Progenitor cell of endocrine pancreas (in vitro differentiated cells): ENCODE results near the gene CDO1. TPM values are rescaled to one million over a fixed set of nuclear protein-coding genes. Genes with fewer than 3 reads are reported as not detected.
A peak's percentile ranks its signal among the peaks of the same experiment; 100 is the strongest.

Experiments used
- DNase-seq: peaks from one replicate; pipeline ENCODE4 v3.0.0; 2021; ENCODE audit warnings: low spot score; ENCODE audit not compliant: unreplicated experiment
- H3K27ac Mint-ChIP-seq: 2 replicates; pipeline ENCODE4 v1.8.0; 2021; ENCODE audit warnings: mild to moderate bottlenecking, moderate library complexity, mixed read lengths
- H3K27me3 Mint-ChIP-seq: 2 replicates; pipeline ENCODE4 v1.8.0; 2021; ENCODE audit warnings: mixed read lengths
- H3K36me3 Mint-ChIP-seq: 2 replicates; pipeline ENCODE4 v1.8.0; 2022; ENCODE audit warnings: mixed read lengths; ENCODE audit not compliant: insufficient read depth
- H3K4me1 Mint-ChIP-seq: 2 replicates; pipeline ENCODE4 v1.8.0; 2021; ENCODE audit warnings: low read depth, mixed read lengths
- H3K4me3 Mint-ChIP-seq: 2 replicates; pipeline ENCODE4 v1.8.0; 2021; ENCODE audit warnings: low read depth, mild to moderate bottlenecking, moderate library complexity, mixed read lengths
- H3K9me3 Mint-ChIP-seq: 2 replicates; pipeline ENCODE4 v1.8.0; 2021; ENCODE audit warnings: low read depth, mixed read lengths
- long read RNA-seq: library from polyadenylated mRNA; unstranded; transcript quantifications from one replicate; pipeline ENCODE4 v2.0.0, GENCODE V29; 2020
- total RNA-seq: library from RNA; stranded (reverse); gene quantifications from 2 replicates; pipeline ENCODE4 v1.2.1, GENCODE V29; 2021
- TF ChIP-seq, protein P1 (sequence below): fragments of 200-600 bp; sonication (generic); IDR thresholded peaks from one replicate; pipeline ENCODE4 v1.5.0; 2021; ENCODE audit warnings: antibody characterized with exemption, mild to moderate bottlenecking; ENCODE audit not compliant: unreplicated experiment

The CDO1 gene
- total RNA-seq = 24.6 and 25.1 TPM in 2 replicates
- long read RNA-seq, transcript CDO1-201 (5 exons, 1,860 nt) = major isoform, 97 of 106 reads
- long read RNA-seq, partial matches to known transcripts = 0 of 106 reads
- long read RNA-seq, other reads (novel, unspliced or antisense) = 9 of 106 reads

DNA sequence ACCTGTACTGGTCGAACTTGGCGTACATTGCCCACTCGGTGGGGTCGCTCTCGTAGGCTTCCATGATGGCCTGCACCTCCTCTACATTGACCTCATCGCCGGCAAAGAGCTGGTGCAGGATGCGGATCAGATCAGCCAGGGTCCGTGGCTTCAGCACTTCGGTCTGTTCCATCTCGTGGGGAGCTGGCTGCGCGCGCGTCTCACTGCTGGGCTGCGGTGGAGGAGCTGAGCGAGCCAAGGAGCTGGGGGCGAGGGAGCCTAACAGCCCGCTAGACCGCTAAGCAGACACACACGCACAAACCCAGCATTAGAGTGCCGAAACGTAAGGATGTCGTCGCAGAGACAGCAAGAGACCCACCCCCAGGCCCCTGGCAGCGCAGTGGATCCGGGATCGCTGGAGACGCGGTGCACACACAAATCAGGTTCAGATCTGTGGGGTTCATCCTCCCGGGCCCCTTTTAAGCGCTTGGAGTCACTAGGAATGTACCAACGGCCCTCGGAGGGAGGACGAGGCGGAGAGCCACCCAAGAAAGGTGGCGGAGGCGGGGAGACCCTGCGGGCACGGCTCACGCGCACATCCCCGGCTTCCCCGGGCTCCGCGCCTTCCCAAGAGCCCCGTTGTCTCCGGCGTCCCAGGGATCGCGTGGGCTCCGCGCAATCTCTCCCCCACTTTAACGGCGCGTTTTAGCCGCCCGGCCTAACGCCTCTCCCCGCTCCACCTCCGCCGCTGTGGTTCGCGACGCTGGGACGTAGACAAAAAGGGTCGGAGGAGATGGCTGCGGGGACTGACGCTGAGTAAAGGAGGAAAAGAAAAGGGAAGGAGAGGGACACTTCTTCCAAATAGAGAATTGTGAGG, at the start of gene CDO1:
TSS of gene CDO1 (minus strand) at position 434 of the 856 bp plus-strand sequence. CDS start at position 172, 262 bp downstream.
- peaks cover 4% of the 10 kb centered on the region for H3K36me3 Mint-ChIP-seq
- DNase-seq = peak; percentile 46
- TF ChIP-seq, protein P1, sequence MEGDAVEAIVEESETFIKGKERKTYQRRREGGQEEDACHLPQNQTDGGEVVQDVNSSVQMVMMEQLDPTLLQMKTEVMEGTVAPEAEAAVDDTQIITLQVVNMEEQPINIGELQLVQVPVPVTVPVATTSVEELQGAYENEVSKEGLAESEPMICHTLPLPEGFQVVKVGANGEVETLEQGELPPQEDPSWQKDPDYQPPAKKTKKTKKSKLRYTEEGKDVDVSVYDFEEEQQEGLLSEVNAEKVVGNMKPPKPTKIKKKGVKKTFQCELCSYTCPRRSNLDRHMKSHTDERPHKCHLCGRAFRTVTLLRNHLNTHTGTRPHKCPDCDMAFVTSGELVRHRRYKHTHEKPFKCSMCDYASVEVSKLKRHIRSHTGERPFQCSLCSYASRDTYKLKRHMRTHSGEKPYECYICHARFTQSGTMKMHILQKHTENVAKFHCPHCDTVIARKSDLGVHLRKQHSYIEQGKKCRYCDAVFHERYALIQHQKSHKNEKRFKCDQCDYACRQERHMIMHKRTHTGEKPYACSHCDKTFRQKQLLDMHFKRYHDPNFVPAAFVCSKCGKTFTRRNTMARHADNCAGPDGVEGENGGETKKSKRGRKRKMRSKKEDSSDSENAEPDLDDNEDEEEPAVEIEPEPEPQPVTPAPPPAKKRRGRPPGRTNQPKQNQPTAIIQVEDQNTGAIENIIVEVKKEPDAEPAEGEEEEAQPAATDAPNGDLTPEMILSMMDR = no peak
- peaks cover 16% of the 10 kb centered on the region for H3K4me1 Mint-ChIP-seq
- no peaks in the 10 kb centered on the region for H3K9me3 Mint-ChIP-seq
- peak within 1 kb of the TSS; percentile 96 for H3K4me3 Mint-ChIP-seq
- H3K27me3 Mint-ChIP-seq = peaks cover 31% of the 10 kb centered on the region
- H3K27ac Mint-ChIP-seq = peak within 1 kb of the TSS; percentile 96

DNA sequence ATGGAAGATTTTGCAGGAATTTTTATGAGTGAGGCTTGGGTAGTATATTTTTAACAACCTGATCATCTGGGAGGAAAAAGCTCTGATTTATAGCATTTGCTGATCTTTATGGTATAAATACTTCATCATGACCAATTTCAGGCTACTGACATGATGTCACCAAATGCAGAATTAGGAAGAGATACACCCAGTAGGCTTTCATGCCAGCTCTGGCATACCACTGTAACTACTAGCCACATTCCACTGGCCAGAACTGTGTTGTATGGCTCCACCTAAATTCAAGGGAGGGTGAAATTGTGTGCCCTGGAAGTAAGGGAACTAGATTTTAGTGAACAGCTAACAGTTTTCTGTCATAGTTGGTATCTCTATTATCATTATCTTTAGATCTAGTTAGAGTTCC, 42.9 kb upstream of the CDO1 start:
- Mint-ChIP-seq H3K36me3 (peaks cover 4% of the 10 kb centered on the region), H3K4me3 (no peak overlapping the region), H3K27ac (no peak overlapping the region), H3K4me1 (peaks cover 8% of the 10 kb centered on the region), H3K9me3 (no peaks in the 10 kb centered on the region), H3K27me3 (no peaks in the 10 kb centered on the region)
- TF ChIP-seq, protein P1 = no peak
- no peak for DNase-seq

DNA sequence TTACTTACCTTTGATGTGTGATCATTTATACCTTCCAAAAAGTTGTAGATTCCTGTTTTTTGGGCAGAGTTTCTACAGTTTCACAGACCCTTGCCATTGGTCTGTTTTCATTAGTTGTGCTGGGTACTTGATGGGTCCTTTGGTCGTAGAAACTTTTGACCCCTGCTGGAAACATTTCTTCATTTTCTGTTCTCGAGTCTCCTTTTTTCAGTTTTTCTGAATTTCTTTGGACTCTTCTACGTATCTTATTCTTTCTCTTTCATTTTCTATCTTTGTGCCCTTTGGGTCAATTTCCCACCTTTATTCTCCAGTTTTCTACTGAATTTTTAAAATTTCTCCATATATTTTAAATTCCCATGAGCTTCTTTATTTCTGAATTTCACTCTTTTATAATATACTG, 41.9 kb upstream of the CDO1 start:
- peaks cover 8% of the 10 kb centered on the region for H3K4me1 Mint-ChIP-seq
- H3K9me3 Mint-ChIP-seq = peaks cover 6% of the 10 kb centered on the region
- H3K27ac Mint-ChIP-seq = no peak overlapping the region
- DNase-seq = no peak
- TF ChIP-seq, protein P1 = no peak
- no peak overlapping the region for H3K4me3 Mint-ChIP-seq
- H3K27me3 Mint-ChIP-seq = no peaks in the 10 kb centered on the region
- peaks cover 11% of the 10 kb centered on the region for H3K36me3 Mint-ChIP-seq

DNA sequence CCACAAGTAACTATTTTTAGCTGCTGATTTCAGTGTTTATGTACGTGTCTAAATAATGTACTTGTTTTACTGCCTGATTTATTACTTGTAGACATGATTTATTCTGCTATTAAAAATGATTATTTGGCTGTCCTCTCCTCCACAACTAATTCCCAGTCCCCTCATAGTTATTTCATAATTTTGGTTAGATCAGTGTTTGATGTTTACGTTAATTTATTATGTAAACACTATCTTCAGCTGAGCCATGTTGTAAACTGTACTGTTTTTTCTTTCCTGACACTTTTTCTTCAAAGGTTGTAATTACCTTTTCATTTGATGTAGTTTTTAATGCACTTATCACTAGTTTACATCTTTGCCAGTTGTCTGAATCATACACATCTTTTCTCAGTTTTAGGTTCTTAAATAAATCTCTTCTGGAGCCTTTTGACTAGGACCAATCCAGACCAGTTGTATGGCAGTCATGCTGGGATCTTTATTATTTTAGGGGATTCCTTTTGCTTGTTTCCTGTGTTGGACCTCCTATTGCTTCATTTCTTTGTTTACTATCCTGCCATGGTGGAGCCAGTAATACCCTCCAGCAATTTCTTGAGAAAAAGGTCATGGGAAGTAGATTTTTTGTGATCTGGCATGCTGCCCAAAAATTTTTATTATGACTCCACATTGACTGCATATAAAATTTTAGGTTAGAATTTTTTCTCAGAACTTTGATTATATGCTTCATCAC, 41.3 kb upstream of the CDO1 start:
- H3K9me3 Mint-ChIP-seq = peaks cover 11% of the 10 kb centered on the region
- H3K27ac Mint-ChIP-seq = no peak overlapping the region
- DNase-seq = no peak
- H3K4me1 Mint-ChIP-seq = peaks cover 8% of the 10 kb centered on the region
- no peaks in the 10 kb centered on the region for H3K27me3 Mint-ChIP-seq
- TF ChIP-seq, protein P1 = no peak
- no peak overlapping the region for H3K4me3 Mint-ChIP-seq
- H3K36me3 Mint-ChIP-seq = peaks cover 15% of the 10 kb centered on the region

DNA sequence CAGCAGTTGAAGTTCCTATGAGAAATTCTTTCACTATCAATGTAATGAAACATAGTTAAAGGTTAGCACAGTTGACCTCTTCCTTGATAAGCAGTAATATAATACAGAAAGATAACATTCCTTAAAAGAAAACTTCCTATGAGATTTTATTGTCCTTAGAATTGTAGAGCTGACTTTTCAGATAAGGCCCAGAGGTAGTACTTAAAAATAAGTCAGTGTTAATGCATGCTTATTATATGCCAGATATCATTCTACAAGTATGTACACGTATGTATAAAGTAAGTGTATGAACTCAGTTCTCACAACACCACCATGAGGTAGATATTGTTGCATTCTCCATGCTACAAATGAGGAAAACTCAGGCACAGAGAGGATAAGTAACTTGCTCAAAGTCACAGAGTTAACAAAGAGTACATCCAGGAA, 40.6 kb upstream of the CDO1 start:
- Mint-ChIP-seq H3K4me1 (peaks cover 8% of the 10 kb centered on the region), H3K9me3 (peaks cover 11% of the 10 kb centered on the region), H3K27ac (peak overlapping the region; percentile 42), H3K36me3 (peaks cover 15% of the 10 kb centered on the region), H3K27me3 (no peaks in the 10 kb centered on the region), H3K4me3 (no peak overlapping the region)
- no peak for DNase-seq
- TF ChIP-seq, protein P1 = no peak
